ENCODE measurements around the gene DPAGT1. TPM values are rescaled to one million over a fixed set of nuclear protein-coding genes. Genes with fewer than 3 reads are reported as not detected.

The DPAGT1 gene
- total RNA-seq, 1 donor from 2014 or later, result 12.1 TPM

GRCh38 chr11:119117004-119117706 lies 15.5 kb upstream of the DPAGT1 start:
- no peak overlapping the region for H3K4me3 ChIP-seq (ENCODE audit: low read depth, low read length)
- TF ChIP-seq CTCF (IDR thresholded peaks at IDR 0.05; ENCODE audit: insufficient read depth, low read length, severe bottlenecking), result no peak
- no peaks in the 10 kb centered on the region for H3K27me3 ChIP-seq (ENCODE audit: control insufficient read depth, insufficient read depth, low read length)
- FAIRE-seq (no peak), DNase-seq (ENCODE audit: low read depth) (no peak)
- peaks cover 2% of the 10 kb centered on the region for H3K36me3 ChIP-seq (ENCODE audit: control insufficient read depth, insufficient read depth, low read length)

DNA sequence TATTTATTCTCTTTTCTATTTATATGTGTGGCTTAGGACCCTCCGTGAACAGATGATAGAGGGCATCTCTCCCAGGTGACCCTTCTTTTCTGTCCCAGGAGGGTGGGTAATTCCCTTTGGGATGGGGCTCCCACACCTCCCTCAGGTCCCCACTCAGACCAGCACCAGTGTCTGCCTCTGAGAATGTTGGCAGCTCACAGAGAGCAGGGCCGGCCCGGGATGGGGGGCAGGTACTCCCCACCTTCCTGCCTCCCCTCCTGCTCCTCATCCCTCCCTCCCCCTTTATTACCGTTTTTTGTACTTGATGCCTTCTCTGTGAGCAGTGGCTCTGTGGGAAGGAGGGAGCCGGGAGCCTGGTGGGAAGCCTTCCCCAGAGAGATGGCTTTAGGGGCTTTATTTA lies 14.9 kb upstream of the DPAGT1 start:
- FAIRE-seq (no peak), DNase-seq (ENCODE audit: low read depth) (no peak)
- no peak for TF ChIP-seq CTCF (IDR thresholded peaks at IDR 0.05; ENCODE audit: insufficient read depth, low read length, severe bottlenecking)
- Histone ChIP-seq H3K27me3 (ENCODE audit: control insufficient read depth, insufficient read depth, low read length) (no peaks in the 10 kb centered on the region), H3K36me3 (ENCODE audit: control insufficient read depth, insufficient read depth, low read length) (peaks cover 4% of the 10 kb centered on the region), H3K4me3 (ENCODE audit: low read depth, low read length) (no peak overlapping the region)

DNA sequence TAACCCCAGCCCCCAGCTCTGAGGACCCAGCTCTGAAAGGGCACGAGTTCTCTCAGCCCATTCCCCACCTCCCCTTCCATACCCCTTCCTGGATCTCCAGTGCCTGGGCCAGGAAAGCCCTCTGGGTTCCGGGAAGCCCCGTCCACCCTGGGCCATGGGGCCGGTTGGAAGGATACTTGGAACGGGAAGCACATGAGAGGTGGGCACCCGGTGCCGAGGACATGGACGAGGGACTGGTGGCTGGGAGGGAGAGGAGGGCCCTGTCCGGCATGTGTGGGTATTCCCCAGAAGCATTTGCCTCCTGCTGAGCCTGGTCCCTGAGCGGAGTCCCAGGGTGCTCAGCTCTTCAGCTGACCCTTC lies 14.6 kb upstream of the DPAGT1 start:
- DNase-seq (ENCODE audit: low read depth) (no peak), FAIRE-seq (no peak)
- Histone ChIP-seq H3K36me3 (ENCODE audit: control insufficient read depth, insufficient read depth, low read length) (peaks cover 7% of the 10 kb centered on the region), H3K4me3 (ENCODE audit: low read depth, low read length) (no peak overlapping the region), H3K27me3 (ENCODE audit: control insufficient read depth, insufficient read depth, low read length) (no peaks in the 10 kb centered on the region)
- TF ChIP-seq CTCF (IDR thresholded peaks at IDR 0.05; ENCODE audit: insufficient read depth, low read length, severe bottlenecking), result no peak

DNA sequence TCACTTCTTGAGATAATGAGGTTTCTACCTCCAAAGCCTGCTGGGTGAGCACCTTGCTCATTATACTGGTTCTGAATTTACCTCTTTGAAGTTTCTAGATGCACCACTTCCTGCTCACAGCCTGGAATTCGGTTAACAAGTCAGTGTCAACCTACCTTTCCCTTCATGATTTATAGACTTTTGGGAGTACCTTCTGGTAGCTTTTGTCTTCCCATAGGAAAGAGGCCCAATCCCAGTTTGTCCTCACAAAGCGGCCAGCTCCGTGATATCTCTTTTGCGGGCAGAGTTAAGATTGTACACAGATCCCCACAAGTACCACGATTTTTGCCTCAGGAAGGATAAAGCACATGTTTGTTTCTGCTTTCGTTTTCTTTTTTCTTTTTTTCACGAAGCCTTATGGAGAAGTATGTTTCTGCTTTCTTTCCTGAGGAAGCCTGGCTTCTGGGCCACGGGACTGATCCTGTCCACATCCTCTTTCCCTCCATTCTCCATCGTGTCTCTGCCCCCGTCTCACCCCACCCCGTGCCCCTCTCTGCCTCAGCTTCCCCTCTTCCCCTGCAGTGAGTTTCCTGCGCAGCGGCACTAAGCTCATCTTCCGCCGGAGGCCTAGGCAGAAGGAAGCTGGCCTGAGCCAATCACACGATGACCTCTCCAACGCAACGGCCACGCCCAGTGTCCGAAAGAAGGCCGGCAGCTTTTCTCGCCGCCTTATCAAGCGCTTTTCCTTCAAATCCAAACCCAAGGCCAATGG lies 14.0 kb upstream of the DPAGT1 start:
- FAIRE-seq, result no peak
- Histone ChIP-seq H3K4me3 (ENCODE audit: low read depth, low read length) (no peak overlapping the region), H3K36me3 (ENCODE audit: control insufficient read depth, insufficient read depth, low read length) (peaks cover 10% of the 10 kb centered on the region), H3K27me3 (ENCODE audit: control insufficient read depth, insufficient read depth, low read length) (no peaks in the 10 kb centered on the region)
- no peak for TF ChIP-seq CTCF (IDR thresholded peaks at IDR 0.05; ENCODE audit: insufficient read depth, low read length, severe bottlenecking)
- DNase-seq (ENCODE audit: low read depth), result no peak

- Histone ChIP-seq H3K27me3 (ENCODE audit: control insufficient read depth, insufficient read depth, low read length) (no peaks in the 10 kb centered on the region), H3K36me3 (ENCODE audit: control insufficient read depth, insufficient read depth, low read length) (peaks cover 10% of the 10 kb centered on the region), H3K4me3 (ENCODE audit: low read depth, low read length) (no peak overlapping the region)
- DNase-seq (ENCODE audit: low read depth) (no peak), FAIRE-seq (no peak)
- TF ChIP-seq CTCF (IDR thresholded peaks at IDR 0.05; ENCODE audit: insufficient read depth, low read length, severe bottlenecking), result no peak
These were observed 12.7 kb upstream of the DPAGT1 start for GRCh38 chr11:119114351-119114750.
